HG03378 (cell line): Measurements from ENCODE around the gene CEP350.
"Not testable (repeated sequence)": the region's sequence is repeated elsewhere in the genome, so short reads cannot be mapped to it uniquely, and the experiment has no call there.

Source experiments
- ATAC-seq: cut with Tn5 transposase; IDR thresholded peaks from one replicate; pipeline ENCODE4 v1.9.1; 2021; ENCODE audit warnings: mild to moderate bottlenecking, moderate library complexity; ENCODE audit not compliant: unreplicated experiment

The CEP350 gene

DNA sequence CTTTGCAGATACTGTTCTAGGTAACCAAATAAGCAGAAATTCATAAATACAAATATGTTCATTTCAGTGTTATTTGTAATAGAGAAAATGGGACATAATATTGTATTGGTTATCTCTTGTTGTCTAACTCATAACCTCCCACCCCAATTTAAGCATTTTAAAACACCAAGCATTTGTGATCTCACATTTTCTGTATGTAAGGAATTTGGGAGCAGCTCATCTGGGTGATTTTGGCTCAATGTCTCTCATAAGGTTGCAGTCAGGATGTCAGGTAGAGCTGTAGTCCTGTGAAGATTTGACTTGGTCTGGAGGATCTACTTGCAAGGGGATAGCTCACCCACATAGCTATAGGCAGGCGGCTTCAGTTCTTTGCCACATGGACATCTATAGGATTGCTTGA lies 29.5 kb downstream of the CEP350 start:
- ATAC-seq: no peak

DNA sequence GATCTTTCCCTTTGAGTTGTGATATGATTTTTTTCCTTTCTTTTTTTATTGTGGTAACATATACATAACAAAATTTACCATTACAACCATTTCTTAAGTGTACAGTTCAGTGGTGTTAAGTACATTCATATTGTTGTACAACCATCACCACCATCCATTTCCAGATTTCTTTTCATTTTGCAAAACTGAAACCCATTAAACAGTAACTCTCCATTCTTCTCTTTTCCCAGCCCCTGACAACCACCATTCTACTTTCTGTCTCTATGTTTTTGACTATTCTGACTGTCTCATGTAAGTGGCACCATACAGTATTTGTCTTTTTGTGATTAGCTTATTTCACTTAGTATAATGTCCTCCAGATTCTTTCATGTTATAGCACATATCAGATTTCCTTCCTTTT lies 30.3 kb downstream of the CEP350 start:
- no peak for ATAC-seq

DNA sequence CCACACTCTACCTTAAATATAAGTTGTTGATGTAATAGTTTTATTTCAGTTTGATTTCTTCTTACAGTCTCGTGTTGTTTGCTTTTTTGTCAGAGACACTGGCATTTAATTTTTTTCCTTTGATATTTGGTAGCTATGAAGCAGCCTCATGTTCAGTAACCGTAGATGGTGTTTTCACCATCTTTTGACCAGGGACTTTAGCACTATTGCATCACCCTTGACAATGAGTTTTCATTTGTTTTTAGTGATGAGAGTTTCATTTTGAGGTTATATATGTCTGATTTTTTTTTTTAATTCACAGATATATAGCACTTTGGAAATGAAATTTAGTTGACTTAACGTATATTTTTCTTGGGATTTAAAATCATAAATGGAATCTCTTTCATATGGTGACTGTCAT lies 36.2 kb downstream of the CEP350 start:
- ATAC-seq: no peak

- ATAC-seq: no peak
Measured at GRCh38 chr1:179995576-179995975, 41.0 kb downstream of the CEP350 start.

DNA sequence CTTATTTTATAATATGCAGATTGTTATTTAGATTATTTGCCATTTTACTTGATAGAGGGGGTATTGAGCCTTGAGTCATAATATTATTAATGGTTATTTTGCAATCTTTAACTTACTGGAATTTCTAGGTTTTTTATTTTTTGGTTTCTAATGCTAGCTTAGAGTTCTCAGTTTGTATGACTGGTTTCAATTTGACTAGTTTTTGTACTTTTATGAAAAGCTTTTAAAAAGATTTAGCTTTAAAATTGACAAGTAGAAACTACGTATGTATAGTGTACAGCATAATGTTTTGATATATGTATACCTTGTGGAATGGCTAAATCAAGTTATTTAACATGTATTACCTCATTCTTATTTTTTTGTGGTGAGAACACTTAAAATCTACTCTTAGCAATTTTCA lies 41.5 kb downstream of the CEP350 start:
- peak; percentile 68 for ATAC-seq

DNA sequence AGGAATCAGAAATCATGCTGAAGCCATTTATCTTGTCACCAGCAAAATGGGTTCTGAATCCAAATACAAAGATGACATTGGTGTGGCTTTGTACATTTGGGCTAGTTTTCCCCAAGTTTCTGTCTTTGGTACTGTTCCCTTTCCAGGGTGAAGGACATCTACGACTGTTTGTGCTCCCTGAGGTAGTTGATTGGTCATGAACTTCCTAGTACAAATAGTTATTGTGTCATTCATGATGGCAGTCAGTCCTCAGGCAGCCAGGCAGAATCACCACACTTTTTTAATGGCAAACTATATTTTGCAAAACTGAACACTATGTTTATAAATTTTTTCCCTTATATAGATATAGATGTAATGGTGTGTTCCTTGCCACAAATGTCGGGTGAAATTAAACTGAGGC lies 46.0 kb downstream of the CEP350 start:
- ATAC-seq: no peak

DNA sequence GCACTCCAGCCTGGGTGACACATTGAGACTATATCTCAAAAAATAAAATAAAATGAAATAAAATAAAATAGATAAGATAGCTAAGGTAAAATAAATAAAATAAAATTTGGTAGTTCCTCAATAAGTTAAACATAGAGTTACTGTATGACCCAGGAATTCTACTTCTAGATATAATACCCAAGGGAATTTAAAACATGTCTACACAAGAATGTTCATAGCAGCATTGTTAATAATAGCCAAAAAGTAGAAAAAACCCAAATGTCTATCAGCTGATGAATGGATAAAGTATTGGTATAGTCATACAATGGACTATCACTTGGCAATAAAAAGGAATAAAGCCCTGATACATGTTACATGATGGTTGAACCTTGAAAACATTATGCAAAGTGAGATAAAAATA lies 47.8 kb downstream of the CEP350 start:
- ATAC-seq: no peak

GRCh38 chr1:180003026-180003695 lies 48.6 kb downstream of the CEP350 start:
- ATAC-seq: peak; percentile 89

DNA sequence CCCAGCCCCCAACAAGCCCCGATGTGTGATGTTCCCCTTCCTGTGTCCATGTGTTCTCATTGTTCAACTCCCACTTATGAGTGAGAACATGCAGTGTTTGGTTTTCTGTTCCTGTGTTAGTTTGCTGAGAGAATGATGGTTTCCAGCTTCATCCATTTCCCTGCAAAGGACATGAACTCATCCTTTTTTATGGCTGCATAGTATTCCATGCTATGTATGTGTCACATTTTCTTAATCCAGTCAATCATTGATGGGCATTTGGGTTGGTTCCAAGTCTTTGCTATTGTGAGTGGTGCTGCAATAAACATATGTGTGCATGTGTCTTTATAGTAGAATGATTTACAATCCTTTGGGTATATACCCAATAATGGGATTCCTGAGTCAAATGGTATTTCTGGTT lies 52.2 kb downstream of the CEP350 start:
- not testable (repeated sequence) for ATAC-seq

DNA sequence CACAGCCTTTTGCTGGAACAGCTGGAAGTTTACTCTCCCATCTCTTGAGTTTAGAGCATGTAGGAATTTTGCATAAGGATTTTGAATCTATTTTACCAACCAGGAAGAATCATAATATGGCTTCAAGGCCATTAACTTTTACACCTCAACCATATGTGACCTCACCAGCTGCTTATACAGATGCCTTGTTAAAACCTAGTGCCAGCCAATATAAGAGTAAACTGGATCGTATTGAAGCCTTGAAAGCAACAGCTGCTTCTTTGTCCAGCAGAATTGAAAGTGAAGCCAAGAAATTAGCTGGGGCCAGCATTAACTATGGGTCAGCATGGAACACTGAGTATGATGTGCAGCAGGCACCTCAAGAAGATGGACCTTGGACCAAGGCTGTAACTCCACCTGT lies 65.4 kb downstream of the CEP350 start:
- no peak for ATAC-seq

DNA sequence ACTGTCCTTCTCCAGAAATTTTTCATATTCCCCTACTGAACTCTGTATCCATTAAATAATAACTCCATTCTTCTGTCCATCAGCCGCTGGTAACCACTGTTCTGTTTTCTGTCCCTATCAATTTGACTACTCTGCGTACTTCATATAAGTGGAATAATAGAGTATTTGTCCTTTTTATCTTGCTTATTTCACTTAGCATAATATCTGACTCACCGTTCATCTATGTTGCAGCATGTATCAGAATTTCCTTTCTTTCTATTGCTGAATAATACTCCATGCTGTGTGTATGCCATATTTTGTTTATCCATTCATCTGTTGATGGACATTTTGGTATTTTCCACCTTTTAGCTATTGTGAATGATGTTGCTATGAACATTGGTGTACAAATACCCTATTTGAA lies 71.9 kb downstream of the CEP350 start:
- ATAC-seq: no peak

- no peak for ATAC-seq
Measured at GRCh38 chr1:180027949-180028445, 73.4 kb downstream of the CEP350 start.

DNA sequence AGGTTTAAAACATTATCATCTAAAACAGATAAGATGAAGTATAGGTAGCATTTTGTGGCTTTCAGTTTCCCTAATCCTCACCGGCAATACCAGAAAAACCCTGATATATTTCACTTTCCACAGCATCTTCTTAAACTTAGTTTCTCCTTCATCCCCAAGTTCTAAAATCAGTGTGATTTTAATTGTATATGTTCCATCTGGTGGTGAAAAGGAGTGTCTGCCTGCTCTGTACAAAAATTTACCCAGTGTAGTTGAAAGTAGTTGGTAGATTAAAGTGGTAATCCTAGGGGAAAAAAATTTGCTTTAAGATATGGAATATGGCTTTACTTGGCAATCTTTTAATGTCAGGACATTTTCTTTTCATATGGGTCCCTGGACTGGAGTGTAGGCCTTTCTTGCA lies 74.3 kb downstream of the CEP350 start:
- ATAC-seq: no peak

- no peak for ATAC-seq
Measured at GRCh38 chr1:180029524-180030135, 75.0 kb downstream of the CEP350 start.

GRCh38 chr1:180031664-180032063 lies 77.1 kb downstream of the CEP350 start:
- ATAC-seq: no peak

GRCh38 chr1:180033390-180033789 lies 78.8 kb downstream of the CEP350 start:
- ATAC-seq: no peak

DNA sequence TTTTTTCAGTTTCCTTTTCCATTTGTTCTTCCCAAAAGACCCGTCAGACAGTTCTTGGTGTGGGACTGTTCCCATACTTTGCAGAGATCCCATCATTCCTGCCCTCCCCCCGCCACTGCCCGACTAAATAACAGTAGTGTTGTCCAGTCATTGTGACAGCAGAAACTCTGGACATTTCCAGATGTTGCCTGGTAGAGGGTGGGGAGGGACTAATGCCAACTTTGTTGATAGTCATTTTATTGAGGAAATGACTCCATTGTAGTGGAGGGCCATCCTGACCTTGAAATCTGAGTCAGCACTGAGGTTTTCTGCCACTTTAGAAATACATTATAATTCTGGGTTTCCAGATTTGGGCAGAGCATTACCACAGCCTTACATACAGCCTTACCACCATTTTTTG lies 85.4 kb downstream of the CEP350 start:
- no peak for ATAC-seq

GRCh38 chr1:180041582-180041981 lies 87.0 kb downstream of the CEP350 start:
- no peak for ATAC-seq

DNA sequence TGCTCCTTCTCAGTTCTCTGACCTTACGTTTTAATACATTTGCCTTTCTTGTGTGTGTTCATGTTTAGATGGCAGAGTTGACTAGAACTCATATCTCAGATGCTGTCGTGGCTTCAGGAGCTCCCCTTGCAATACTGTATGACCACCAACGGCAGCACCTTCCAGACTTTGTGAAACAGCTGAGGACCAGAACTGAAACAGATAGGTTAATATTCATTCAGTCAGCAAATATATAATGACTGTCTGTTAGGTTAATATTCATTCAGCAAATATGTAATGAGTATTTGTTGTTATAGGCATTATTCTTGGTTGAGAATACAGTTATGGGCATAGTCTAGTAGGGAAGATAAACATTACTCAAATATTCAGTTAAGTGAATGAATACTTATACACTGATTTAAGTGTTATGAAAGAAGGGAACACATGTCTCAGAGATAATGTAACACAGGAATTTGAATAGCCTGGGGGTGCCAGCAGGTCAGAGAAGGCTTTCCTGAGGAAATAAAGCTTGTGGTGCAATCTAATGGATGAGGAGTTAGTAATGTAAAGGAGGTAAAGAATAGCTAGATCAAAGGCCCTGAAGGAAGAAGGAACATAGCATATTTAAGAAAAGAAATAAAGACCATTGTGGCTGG lies 88.5 kb downstream of the CEP350 start:
- no peak for ATAC-seq

DNA sequence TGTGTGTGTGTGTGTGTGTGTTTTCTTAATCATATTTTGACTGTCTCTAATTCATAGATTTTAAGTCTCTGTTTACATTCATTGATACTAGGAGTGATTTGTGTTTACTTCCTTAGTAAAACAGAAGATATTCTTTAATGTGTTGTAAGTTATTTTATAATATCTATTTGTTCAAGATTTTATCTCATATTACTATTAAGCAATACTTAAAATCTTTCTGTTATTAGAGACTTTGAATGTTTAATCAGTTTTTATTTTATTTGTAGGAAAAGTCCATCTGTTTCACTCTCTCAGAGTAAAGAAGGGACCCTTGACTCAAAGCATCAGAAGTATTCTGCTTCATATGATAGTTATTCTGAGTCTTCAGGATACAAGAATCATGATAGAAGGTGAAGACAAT lies 89.2 kb downstream of the CEP350 start:
- no peak for ATAC-seq

DNA sequence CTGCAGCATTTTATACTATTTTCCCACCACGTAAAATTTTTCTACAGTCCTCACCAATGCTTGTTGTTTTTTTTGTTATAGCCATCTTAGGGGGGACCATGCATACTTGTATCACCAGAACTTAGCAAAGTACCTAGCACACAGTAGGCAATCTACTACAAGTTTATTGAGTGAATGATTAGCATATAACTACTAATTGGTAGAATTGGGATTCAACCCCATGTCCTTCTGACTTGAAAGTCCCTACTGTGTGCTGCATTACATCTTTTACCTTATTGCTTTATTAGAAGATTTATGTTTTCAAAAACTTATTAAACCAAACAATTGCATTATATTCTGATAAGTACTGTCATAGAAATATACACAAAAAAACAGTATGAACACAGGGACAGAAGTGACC lies 92.1 kb downstream of the CEP350 start:
- no peak for ATAC-seq
